Transverse colon (tissue), 3 donors: ENCODE results near the gene ARSG.

Experiments
- EP300 ChIP-seq: sonication (generic); formaldehyde crosslinking; IDR thresholded peaks from one replicate; pipeline ENCODE4 v1.6.1; 2017; ENCODE audit warnings: antibody characterized with exemption, low read depth
- POLR2A ChIP-seq: fragments of 450-650 bp; IDR thresholded peaks from one replicate; pipeline ENCODE4 v1.6.1; 2016; ENCODE audit warnings: antibody characterized with exemption, mild to moderate bottlenecking, moderate library complexity
- TF ChIP-seq, protein P1 (sequence below), 5 experiments: fragments of 200-600 bp in 3 of 5; fragments of 450-650 bp in 2 of 5; sonication (generic) in 3 of 5; IDR thresholded peaks; 1 replicate in 2 of 5; 2 replicates in 3 of 5; pipeline ENCODE4 v1.5.1; 2016 to 2017; ENCODE audit warnings: antibody characterized with exemption in 5 of 5, inconsistent platforms in 3 of 5, mild to moderate bottlenecking in 2 of 5, moderate library complexity in 1 of 5

DNA sequence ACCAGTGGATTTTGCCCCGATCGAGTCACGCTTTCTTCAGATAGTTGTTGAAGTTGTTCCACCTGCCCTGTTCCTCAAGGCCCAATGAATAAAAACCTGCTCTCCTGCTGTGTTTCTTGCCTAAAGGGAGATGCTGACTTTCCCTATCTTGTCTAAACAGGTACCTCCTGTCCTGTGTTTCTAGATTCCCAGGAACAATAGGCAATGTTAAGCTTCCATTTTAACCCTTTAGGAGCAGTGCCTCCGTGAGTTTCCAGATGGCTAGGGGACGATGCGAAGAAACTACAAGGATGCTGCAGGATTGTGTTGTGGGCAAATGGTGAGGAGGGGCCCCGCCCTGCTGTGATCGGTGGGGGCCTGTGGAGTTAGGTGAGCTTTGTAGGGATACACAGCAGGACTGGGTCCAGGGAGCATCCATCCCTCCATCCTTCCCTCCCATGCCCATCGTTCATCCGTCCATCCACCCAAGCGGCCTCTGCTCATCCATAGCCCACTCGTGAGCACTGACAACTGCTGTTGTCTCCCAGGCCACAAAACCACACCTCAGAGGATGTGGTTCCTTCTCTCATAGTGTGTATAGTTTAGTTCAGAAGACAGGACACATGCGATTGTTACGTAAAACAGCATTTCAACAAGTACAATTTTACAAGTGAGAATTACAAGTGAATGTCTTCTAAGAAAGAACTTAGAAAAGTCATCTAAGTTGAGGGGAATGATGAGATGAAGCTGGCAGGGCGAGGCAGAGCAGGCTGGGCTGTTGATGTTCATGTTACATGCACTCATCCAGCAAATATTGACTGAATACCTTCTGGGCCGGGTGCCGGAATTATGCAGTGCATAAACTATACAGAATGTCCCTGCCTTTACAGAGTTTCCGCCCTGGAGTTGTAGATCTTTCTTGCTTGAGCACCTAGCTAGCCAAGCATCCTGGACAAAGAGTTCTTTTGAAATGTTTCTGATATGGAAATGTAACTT lies 5.2 kb downstream of the ARSG start:
- TF ChIP-seq, protein P1, sequence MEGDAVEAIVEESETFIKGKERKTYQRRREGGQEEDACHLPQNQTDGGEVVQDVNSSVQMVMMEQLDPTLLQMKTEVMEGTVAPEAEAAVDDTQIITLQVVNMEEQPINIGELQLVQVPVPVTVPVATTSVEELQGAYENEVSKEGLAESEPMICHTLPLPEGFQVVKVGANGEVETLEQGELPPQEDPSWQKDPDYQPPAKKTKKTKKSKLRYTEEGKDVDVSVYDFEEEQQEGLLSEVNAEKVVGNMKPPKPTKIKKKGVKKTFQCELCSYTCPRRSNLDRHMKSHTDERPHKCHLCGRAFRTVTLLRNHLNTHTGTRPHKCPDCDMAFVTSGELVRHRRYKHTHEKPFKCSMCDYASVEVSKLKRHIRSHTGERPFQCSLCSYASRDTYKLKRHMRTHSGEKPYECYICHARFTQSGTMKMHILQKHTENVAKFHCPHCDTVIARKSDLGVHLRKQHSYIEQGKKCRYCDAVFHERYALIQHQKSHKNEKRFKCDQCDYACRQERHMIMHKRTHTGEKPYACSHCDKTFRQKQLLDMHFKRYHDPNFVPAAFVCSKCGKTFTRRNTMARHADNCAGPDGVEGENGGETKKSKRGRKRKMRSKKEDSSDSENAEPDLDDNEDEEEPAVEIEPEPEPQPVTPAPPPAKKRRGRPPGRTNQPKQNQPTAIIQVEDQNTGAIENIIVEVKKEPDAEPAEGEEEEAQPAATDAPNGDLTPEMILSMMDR (IDR thresholded peaks at IDR 0.05) = no peak
- TF ChIP-seq EP300 (no peak), POLR2A (no peak)
